GM23338 (cell line): ENCODE results near the gene PANK1. TPM values are rescaled to one million over a fixed set of nuclear protein-coding genes. Genes with fewer than 3 reads are reported as not detected.

Experiments
- ATAC-seq: fragments of 200-7000 bp; cut with Tn5 transposase; 3 replicates; pipeline ENCODE4 v1.9.1; 2020
- DNase-seq: peaks from one replicate; pipeline ENCODE4 v3.0.0-alpha.2; 2015; ENCODE audit warnings: low spot score
- H2AFZ ChIP-seq: fragments of 200-600 bp; sonication (generic); 2 replicates; pipeline ENCODE4 v1.8.0; 2016; ENCODE audit warnings: antibody characterized with exemption, mild to moderate bottlenecking, moderate library complexity
- H3F3A ChIP-seq: fragments of 200-600 bp; sonication (generic); replicated peaks from 2 replicates; pipeline ENCODE4 v1.8.0; 2017; ENCODE audit warnings: antibody characterized with exemption, mixed run types, low read depth
- H3K27ac ChIP-seq: fragments of 200-600 bp; sonication (generic); 2 replicates; pipeline ENCODE4 v1.6.1; 2016; ENCODE audit warnings: low read depth
- H3K27me3 ChIP-seq: fragments of 200-600 bp; sonication (generic); 2 replicates; pipeline ENCODE4 v1.8.0; 2016; ENCODE audit warnings: mild to moderate bottlenecking, mixed run types, moderate library complexity; ENCODE audit not compliant: insufficient read depth
- H3K36me3 ChIP-seq: fragments of 200-600 bp; sonication (generic); 2 replicates; pipeline ENCODE4 v1.8.0; 2016; ENCODE audit warnings: mild to moderate bottlenecking; ENCODE audit not compliant: insufficient read depth
- H3K4me1 ChIP-seq: fragments of 200-600 bp; sonication (generic); 2 replicates; pipeline ENCODE4 v1.8.0; 2016; ENCODE audit warnings: mild to moderate bottlenecking, moderate library complexity; ENCODE audit not compliant: insufficient read depth
- H3K4me2 ChIP-seq: fragments of 200-600 bp; sonication (generic); 2 replicates; pipeline ENCODE4 v1.7.1; 2017; ENCODE audit warnings: mixed run types
- H3K4me3 ChIP-seq: fragments of 200-600 bp; sonication (generic); 2 replicates; pipeline ENCODE4 v1.6.1; 2016; ENCODE audit warnings: mixed run types
- H3K79me2 ChIP-seq: fragments of 200-600 bp; sonication (generic); replicated peaks from 2 replicates; pipeline ENCODE4 v1.8.0; 2017; ENCODE audit warnings: mild to moderate bottlenecking; ENCODE audit not compliant: insufficient read depth
- H3K9me2 ChIP-seq: fragments of 200-600 bp; sonication (generic); 2 replicates; pipeline ENCODE4 v1.8.0; 2017; ENCODE audit not compliant: insufficient read depth
- H4K20me1 ChIP-seq: fragments of 200-600 bp; sonication (generic); replicated peaks from 2 replicates; pipeline ENCODE4 v1.8.0; 2017; ENCODE audit warnings: mild to moderate bottlenecking; ENCODE audit not compliant: insufficient read depth
- H3K27ac Mint-ChIP-seq: 2 replicates; pipeline ENCODE4 v1.8.0; 2020; ENCODE audit warnings: inconsistent platforms, mild to moderate bottlenecking, moderate library complexity, mixed read lengths
- H3K27me3 Mint-ChIP-seq: 3 replicates; pipeline ENCODE4 v1.8.0; 2022; ENCODE audit warnings: low read depth, mild to moderate bottlenecking, moderate library complexity, mixed read lengths, inconsistent platforms; ENCODE audit not compliant: insufficient read depth, poor library complexity
- H3K36me3 Mint-ChIP-seq: 3 replicates; pipeline ENCODE4 v1.8.0; 2021; ENCODE audit warnings: low read depth, mild to moderate bottlenecking, inconsistent platforms, moderate library complexity, mixed read lengths
- H3K4me1 Mint-ChIP-seq: 3 replicates; pipeline ENCODE4 v1.8.0; 2020; ENCODE audit warnings: mild to moderate bottlenecking, inconsistent platforms, mixed read lengths
- H3K4me3 Mint-ChIP-seq: 3 replicates; pipeline ENCODE4 v1.8.0; 2021; ENCODE audit warnings: moderate library complexity, mild to moderate bottlenecking, inconsistent platforms, mixed read lengths
- H3K9me3 Mint-ChIP-seq: 3 replicates; pipeline ENCODE4 v1.8.0; 2020; ENCODE audit warnings: moderate library complexity, mild to moderate bottlenecking, inconsistent platforms, mixed read lengths
- CREB1 ChIP-seq: fragments of 250-450 bp; sonication (Bioruptor Pico); IDR thresholded peaks from 2 replicates; pipeline ENCODE4 v1.5.0; 2020; ENCODE audit warnings: low read depth, mild to moderate bottlenecking, moderate library complexity
- EZH2 ChIP-seq: fragments of 200-600 bp; sonication (generic); IDR thresholded peaks from one replicate; pipeline ENCODE4 v1.8.0; 2017; ENCODE audit warnings: antibody characterized with exemption, mild to moderate bottlenecking, low read depth; ENCODE audit not compliant: unreplicated experiment
- NANOG ChIP-seq: IDR thresholded peaks from 2 replicates; pipeline ENCODE4 v1.6.1; 2016; ENCODE audit warnings: antibody characterized with exemption, borderline replicate concordance
- STAT1 ChIP-seq: IDR thresholded peaks from one replicate; pipeline ENCODE4 v1.6.1; 2016; ENCODE audit warnings: antibody characterized with exemption; ENCODE audit not compliant: unreplicated experiment
- ZNF462 ChIP-seq: fragments of 250-450 bp; sonication (Bioruptor Pico); IDR thresholded peaks from 2 replicates; pipeline ENCODE4 v1.5.0; 2020; ENCODE audit warnings: mild to moderate bottlenecking, moderate library complexity
- polyA plus RNA-seq: library from polyadenylated mRNA; unstranded; fragments of >200 nt; fragmentation: Nextera tagmentation; extraction: Ambion mirVana; gene quantifications from 2 replicates; pipeline ENCODE4 v1.2.1, GENCODE V29; 2016
- total RNA-seq: library from RNA; depleted of rRNA; stranded (reverse); fragments of >200 nt; shearing (Covaris generic); gene quantifications from 2 replicates; pipeline ENCODE4 v1.2.3, GENCODE V29; 2014
- TF ChIP-seq, protein P1 (sequence below), 2 experiments: fragments of 200-600 bp in 1 of 2; sonication (generic) in 1 of 2; conservative IDR thresholded peaks; 2 replicates each; pipeline versions ENCODE4 v1.5.1 to v1.6.1; 2016 to 2017; ENCODE audit warnings: antibody characterized with exemption in 2 of 2, low read depth in 2 of 2, mild to moderate bottlenecking in 2 of 2, moderate library complexity in 1 of 2

The PANK1 gene
- total and polyA plus RNA-seq, 2 experiments from 2014 or later, result 15.2 to 44.7 TPM

GRCh38 chr10:89646889-89647657 lies 2.0 kb upstream of the PANK1 start (continued):
- TF ChIP-seq ZNF462 (CRISPR knock-in tag) (no peak), STAT1 (no peak)

DNA sequence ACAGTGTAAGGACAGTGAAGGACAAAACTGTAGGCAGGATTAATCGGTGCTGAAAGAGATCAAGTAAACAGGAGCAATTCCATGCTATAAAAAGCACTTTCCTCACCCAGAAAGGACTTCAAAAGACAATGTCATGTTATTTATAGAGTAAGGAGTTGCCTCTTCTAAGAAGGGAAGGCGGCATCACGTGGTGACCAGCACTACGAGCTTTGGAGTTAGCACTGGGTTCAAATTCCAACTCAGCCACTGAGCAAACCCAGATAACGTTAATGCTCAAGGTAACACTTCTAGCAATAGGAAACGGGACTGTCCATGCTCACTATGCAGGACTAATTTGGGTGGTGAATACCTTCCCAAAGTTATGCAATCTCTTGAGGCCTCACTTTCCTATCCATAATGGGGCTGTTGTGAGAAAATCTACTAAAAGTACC lies 715 bp upstream of the PANK1 start:
- ATAC-seq (no peak), DNase-seq (peak; percentile 30)
- Histone ChIP-seq H3K27me3 (no peaks in the 10 kb centered on the region), H3F3A (no peaks in the 10 kb centered on the region), H4K20me1 (peaks cover 14% of the 10 kb centered on the region; the same call in 1 of the 2 replicates), H3K4me3 (peak overlapping the region; percentile 59), H3K79me2 (peaks cover 33% of the 10 kb centered on the region), H3K9me2 (no peaks in the 10 kb centered on the region; the same call in 1 of the 2 replicates), H3K4me2 (peak overlapping the region; percentile 80), H3K27ac (peak overlapping the region; percentile 81), H3K4me1 (peaks cover 29% of the 10 kb centered on the region), H2AFZ (peak overlapping the region; percentile 87), H3K36me3 (no peaks in the 10 kb centered on the region)
- Mint-ChIP-seq H3K27me3 (peaks cover 7% of the 10 kb centered on the region), H3K4me3 (no peak overlapping the region; the same call in 1 of the 3 replicates), H3K27ac (peak overlapping the region; percentile 99), H3K36me3 (peaks cover 6% of the 10 kb centered on the region; the same call in 2 of the 3 replicates), H3K9me3 (peaks cover 10% of the 10 kb centered on the region; the same call in 1 of the 3 replicates), H3K4me1 (peaks cover 48% of the 10 kb centered on the region)
- TF ChIP-seq NANOG, result no peak
- no peak for TF ChIP-seq CREB1 (CRISPR knock-in tag)
- no peak for TF ChIP-seq EZH2
- TF ChIP-seq, protein P1, sequence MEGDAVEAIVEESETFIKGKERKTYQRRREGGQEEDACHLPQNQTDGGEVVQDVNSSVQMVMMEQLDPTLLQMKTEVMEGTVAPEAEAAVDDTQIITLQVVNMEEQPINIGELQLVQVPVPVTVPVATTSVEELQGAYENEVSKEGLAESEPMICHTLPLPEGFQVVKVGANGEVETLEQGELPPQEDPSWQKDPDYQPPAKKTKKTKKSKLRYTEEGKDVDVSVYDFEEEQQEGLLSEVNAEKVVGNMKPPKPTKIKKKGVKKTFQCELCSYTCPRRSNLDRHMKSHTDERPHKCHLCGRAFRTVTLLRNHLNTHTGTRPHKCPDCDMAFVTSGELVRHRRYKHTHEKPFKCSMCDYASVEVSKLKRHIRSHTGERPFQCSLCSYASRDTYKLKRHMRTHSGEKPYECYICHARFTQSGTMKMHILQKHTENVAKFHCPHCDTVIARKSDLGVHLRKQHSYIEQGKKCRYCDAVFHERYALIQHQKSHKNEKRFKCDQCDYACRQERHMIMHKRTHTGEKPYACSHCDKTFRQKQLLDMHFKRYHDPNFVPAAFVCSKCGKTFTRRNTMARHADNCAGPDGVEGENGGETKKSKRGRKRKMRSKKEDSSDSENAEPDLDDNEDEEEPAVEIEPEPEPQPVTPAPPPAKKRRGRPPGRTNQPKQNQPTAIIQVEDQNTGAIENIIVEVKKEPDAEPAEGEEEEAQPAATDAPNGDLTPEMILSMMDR (conservative IDR thresholded peaks at IDR 0.05; ENCODE audit: low read depth in 2 of 2), result no peak
- TF ChIP-seq ZNF462 (CRISPR knock-in tag), result no peak
